NB4 (cell line): ENCODE data around the gene RAD18.

Source experiments
- DNase-seq: peaks from one replicate; pipeline ENCODE4 v3.0.0; 2010; ENCODE audit warnings: low read depth
- H3K4me3 ChIP-seq: one replicate; pipeline ENCODE4 v1.5.1; 2011; ENCODE audit warnings: mild to moderate bottlenecking, low read depth, low read length, moderate library complexity
- MYC ChIP-seq: IDR thresholded peaks from 2 replicates; pipeline ENCODE4 v1.6.1; 2011; ENCODE audit warnings: low read depth, low read length
- POLR2A ChIP-seq: IDR thresholded peaks from 2 replicates; pipeline ENCODE4 v1.6.1; 2011; ENCODE audit warnings: mild to moderate bottlenecking; ENCODE audit not compliant: insufficient read length; ENCODE audit errors: extremely low read depth
- TF ChIP-seq, protein P1 (sequence below): IDR thresholded peaks from 2 replicates; pipeline ENCODE4 v1.6.1; 2011; ENCODE audit warnings: low read depth, low read length
- TF ChIP-seq, protein P2 (sequence below): IDR thresholded peaks from one replicate; pipeline ENCODE4 v1.5.1; 2012; ENCODE audit warnings: low read depth, low read length

The RAD18 gene

DNA sequence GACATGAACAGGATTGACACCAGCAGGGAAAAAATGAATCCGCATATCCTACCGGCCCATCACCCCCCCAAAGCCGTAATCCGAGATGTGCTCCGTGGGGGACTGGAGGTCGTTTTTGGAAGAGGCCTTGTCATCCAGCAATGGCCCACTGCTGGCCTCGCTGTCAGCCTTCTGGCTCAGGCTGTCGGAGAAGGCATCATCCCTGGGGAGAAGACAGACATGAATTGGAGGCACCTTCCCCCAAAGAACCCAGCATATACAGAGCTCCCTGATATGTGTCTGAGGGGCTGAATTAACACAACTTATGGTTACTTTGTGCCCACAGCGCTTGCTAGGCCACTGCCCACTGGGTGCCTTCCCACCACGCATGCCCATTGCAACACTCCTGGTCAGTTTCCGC is 29.6 kb upstream of the RAD18 start:
- TF ChIP-seq, protein P1, sequence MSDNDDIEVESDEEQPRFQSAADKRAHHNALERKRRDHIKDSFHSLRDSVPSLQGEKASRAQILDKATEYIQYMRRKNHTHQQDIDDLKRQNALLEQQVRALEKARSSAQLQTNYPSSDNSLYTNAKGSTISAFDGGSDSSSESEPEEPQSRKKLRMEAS = no peak
- TF ChIP-seq POLR2A = no peak
- TF ChIP-seq MYC = no peak
- TF ChIP-seq, protein P2, sequence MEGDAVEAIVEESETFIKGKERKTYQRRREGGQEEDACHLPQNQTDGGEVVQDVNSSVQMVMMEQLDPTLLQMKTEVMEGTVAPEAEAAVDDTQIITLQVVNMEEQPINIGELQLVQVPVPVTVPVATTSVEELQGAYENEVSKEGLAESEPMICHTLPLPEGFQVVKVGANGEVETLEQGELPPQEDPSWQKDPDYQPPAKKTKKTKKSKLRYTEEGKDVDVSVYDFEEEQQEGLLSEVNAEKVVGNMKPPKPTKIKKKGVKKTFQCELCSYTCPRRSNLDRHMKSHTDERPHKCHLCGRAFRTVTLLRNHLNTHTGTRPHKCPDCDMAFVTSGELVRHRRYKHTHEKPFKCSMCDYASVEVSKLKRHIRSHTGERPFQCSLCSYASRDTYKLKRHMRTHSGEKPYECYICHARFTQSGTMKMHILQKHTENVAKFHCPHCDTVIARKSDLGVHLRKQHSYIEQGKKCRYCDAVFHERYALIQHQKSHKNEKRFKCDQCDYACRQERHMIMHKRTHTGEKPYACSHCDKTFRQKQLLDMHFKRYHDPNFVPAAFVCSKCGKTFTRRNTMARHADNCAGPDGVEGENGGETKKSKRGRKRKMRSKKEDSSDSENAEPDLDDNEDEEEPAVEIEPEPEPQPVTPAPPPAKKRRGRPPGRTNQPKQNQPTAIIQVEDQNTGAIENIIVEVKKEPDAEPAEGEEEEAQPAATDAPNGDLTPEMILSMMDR = no peak
- no peak overlapping the region for H3K4me3 ChIP-seq
- no peak for DNase-seq

DNA sequence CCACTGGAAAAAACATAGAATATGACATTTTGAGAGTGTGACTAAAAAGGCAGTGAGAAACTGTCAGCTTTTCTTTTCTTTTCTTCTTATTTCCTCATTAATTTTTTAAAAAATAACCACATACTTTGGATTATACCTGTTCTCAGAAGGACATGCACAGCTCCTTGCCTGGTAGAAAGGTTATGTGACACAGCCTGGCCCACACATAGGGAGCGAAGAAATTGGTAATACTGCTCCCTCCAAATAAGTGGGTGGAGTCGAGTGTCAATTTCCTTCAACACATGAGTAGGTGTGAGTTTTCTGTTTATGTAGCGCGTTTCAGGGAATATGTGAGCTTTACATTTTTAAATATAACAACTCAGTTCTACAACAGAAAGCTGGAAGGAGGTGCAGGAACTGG is 28.9 kb upstream of the RAD18 start:
- H3K4me3 ChIP-seq = no peak overlapping the region
- no peak for DNase-seq
- TF ChIP-seq MYC (no peak), POLR2A (no peak)
- TF ChIP-seq, protein P1 = no peak
- TF ChIP-seq, protein P2 = no peak

DNA sequence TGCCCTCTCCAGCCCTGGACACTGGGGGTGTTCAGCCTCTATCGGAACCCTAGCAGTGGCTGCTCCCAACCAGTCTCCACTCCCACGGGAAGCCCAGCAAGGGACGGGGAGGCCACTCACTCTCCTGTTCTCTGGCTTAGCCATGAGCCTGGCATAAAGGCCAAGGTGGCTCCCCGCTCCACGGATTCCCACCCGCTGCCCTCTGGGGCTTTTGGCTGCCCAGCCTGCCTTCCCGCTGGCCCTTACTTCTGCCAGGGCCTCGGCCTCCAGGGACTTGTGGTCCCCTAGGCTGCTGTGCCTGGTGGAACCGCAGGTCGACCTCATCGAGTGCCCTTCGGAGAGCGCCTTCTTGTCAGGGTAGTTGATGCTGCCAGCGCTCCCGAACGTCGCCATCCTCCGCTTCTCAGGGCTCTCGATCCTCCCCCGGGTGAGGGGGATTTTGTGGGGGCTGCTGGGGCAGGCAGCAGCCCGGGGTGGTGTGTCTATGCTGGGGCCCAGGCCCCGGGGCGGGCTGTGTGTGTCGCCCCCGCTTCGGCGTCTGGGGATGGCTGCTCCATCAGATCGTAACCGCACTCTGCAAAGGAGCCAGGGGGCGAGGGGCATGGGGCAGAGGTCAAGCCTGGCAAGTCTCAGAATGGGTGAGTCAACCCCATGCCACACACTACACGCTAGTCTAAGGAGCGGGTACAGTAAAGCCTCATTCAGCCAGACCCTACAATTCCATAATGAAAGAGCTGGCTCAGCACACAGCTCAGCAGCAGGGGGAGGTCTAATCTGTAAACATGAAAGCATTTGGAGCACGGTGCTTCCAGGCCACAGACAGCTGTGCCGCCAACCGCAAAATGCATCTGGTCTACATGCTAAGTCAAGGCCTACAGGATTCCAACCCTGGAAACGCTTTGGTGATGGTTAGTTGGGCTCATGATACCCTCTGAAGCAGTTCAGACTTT is 27.3 kb upstream of the RAD18 start:
- H3K4me3 ChIP-seq = no peak overlapping the region
- TF ChIP-seq MYC (no peak), POLR2A (no peak)
- TF ChIP-seq, protein P1 = no peak
- TF ChIP-seq, protein P2 = no peak
- no peak for DNase-seq

DNA sequence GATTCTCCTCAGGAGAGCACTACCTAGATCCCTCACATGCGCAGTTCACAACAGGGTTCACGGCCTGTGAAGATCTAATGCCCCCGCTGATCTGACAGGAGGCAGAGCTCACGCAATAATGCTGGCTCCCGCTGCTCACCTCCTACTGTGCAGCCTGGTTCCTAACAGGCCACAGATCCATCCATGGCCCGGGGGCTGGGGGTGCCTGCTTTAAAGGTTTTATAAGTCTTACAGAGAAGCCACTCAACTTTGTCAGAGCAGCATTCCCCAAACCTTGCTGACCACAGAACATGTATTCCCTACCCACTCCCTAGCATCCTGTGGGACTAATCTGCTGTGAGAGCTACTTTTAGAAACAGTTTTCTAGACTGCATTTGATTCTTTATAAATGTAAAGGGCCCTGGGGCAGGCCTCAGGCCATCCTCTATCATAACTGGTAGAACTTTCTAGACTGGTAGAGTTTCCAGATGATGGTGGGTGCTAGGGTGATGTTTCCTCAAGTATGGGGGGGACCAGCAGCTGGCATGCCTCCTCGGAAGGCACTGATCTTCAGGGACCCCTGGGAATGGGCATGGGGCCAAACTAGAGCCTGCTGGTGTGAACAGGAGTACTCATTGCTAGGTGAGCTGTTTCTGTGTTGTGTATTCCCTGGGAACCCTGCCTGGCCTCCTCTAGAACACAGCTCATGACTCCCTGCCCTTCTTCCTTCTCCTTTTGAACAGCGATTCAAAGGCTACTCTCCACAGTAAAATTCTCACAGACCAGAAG is 25.7 kb upstream of the RAD18 start:
- DNase-seq = no peak
- no peak overlapping the region for H3K4me3 ChIP-seq
- no peak for TF ChIP-seq POLR2A
- TF ChIP-seq, protein P1 = no peak

DNA sequence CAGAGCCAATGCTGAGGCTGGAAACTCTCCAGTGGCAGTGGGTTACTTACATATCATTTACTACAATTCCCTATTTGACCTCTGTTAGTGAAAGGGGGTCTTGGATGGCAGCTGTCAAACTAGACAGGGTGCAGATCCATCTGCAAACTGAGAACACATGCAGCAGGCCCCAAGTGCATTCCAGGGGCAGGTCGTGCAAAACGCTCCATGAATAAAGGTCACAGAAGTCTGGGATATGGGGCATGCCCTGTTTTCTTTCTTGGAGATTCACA is 25.0 kb upstream of the RAD18 start:
- no peak overlapping the region for H3K4me3 ChIP-seq
- TF ChIP-seq, protein P2 = no peak
- TF ChIP-seq POLR2A (no peak), MYC (no peak)
- TF ChIP-seq, protein P1 = no peak
- DNase-seq = no peak
